HG03558 (cell line): ENCODE measurements around the gene SYCE1.
"Not testable (repeated sequence)": the region's sequence is repeated elsewhere in the genome, so short reads cannot be mapped to it uniquely, and the experiment has no call there.

Source experiments
- ATAC-seq: cut with Tn5 transposase; IDR thresholded peaks from one replicate; pipeline ENCODE4 v1.9.1; 2021; ENCODE audit warnings: moderate number of reproducible peaks; ENCODE audit not compliant: unreplicated experiment; ENCODE audit errors: extremely low read depth

SYCE1 gene

GRCh38 chr10:133518517-133518916 lies 46.9 kb downstream of the SYCE1 start:
- not testable (repeated sequence) for ATAC-seq

- ATAC-seq = no peak
These were observed 49.3 kb downstream of the SYCE1 start for GRCh38 chr10:133516057-133516456.

- no peak for ATAC-seq
These were observed 49.9 kb downstream of the SYCE1 start for GRCh38 chr10:133515471-133515870.

- no peak for ATAC-seq
These were observed 53.4 kb downstream of the SYCE1 start for GRCh38 chr10:133511907-133512528.

GRCh38 chr10:133511408-133511807 lies 54.0 kb downstream of the SYCE1 start:
- ATAC-seq = no peak

GRCh38 chr10:133509700-133510099 lies 55.7 kb downstream of the SYCE1 start:
- no peak for ATAC-seq
